MCF 10A (cell line): ENCODE results near the gene ANXA2. TPM values are rescaled to one million over a fixed set of nuclear protein-coding genes. Genes with fewer than 3 reads are reported as not detected.

Experiments used
- BruUV-seq: library from RNA; stranded (reverse); fragments of 400-500 nt; replicated peaks from 2 replicates; lab custom pipeline; 2021; lab: Mats Ljungman, UMichigan
- CTCF ChIA-PET: fragments of 300-600 bp; sonication (Branson Sonifier 250); formaldehyde crosslinking; extraction: SDS; loops from one replicate; lab custom pipeline; 2021; ENCODE audit warnings: antibody characterized with exemption, inconsistent platforms; lab: Yijun Ruan, JAX
- POLR2A ChIA-PET: fragments of 300-600, 350-650 bp; sonication (Branson Sonifier 250); formaldehyde crosslinking; extraction: SDS; loops from one replicate; lab custom pipeline; 2020; ENCODE audit warnings: antibody characterized with exemption, inconsistent platforms; lab: Yijun Ruan, JAX
- DNase-seq: peaks from one replicate; pipeline ENCODE4 v3.0.0-alpha.2; 2018; ENCODE audit not compliant: unreplicated experiment
- H3K27ac Mint-ChIP-seq: one replicate; pipeline ENCODE4 v1.8.0; 2022; ENCODE audit warnings: mild to moderate bottlenecking, low read depth, mixed read lengths; ENCODE audit not compliant: unreplicated experiment
- H3K27me3 Mint-ChIP-seq: one replicate; pipeline ENCODE4 v1.8.0; 2022; ENCODE audit warnings: mixed read lengths; ENCODE audit not compliant: insufficient read depth, unreplicated experiment
- H3K36me3 Mint-ChIP-seq: one replicate; pipeline ENCODE4 v1.8.0; 2022; ENCODE audit warnings: mild to moderate bottlenecking, moderate library complexity, mixed read lengths; ENCODE audit not compliant: insufficient read depth, unreplicated experiment
- H3K4me1 Mint-ChIP-seq: one replicate; pipeline ENCODE4 v1.8.0; 2022; ENCODE audit warnings: mixed read lengths; ENCODE audit not compliant: insufficient read depth, unreplicated experiment
- H3K4me3 Mint-ChIP-seq: one replicate; pipeline ENCODE4 v1.8.0; 2022; ENCODE audit warnings: mild to moderate bottlenecking, moderate library complexity, mixed read lengths; ENCODE audit not compliant: unreplicated experiment
- H3K9me3 Mint-ChIP-seq: one replicate; pipeline ENCODE4 v1.8.0; 2022; ENCODE audit warnings: mixed read lengths; ENCODE audit not compliant: unreplicated experiment
- CTCF ChIP-seq: fragments of 200-600 bp; IDR thresholded peaks from one replicate; pipeline ENCODE4 v1.8.0; 2022; ENCODE audit warnings: antibody characterized with exemption, mild to moderate bottlenecking; ENCODE audit not compliant: unreplicated experiment
- intact Hi-C: fragments of 100-400 bp; cut with micrococcal nuclease; formaldehyde crosslinking; loops from 2 replicates; pipeline ENCODE4 v1.14.1; 2022
- total RNA-seq: library from RNA; stranded (reverse); gene quantifications from 2 replicates; pipeline ENCODE4 v1.2.3, GENCODE V29; 2022

Gene ANXA2
- total RNA-seq, 1 experiment from 2014 or later: 3,451 TPM

DNA sequence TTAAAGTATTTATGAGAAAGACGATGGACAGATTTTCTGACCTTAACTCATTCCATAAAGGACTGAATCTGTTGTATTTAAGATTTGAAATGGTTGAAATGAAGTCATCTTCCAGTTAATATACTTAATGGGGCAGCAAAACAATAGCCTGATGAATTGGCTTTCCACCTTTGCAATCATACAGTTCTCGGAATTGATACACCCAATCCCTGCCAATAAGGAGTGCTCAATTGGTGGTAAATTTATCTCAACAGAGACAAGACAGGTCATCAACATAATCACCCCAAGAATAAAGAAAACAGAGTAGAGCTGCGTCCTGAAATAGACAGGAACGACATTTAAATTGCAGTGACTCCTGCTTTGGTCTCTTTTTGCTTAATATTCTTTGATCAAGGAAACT lies 11.2 kb downstream of the ANXA2 start:
- intact Hi-C loops: no loop called here

DNA sequence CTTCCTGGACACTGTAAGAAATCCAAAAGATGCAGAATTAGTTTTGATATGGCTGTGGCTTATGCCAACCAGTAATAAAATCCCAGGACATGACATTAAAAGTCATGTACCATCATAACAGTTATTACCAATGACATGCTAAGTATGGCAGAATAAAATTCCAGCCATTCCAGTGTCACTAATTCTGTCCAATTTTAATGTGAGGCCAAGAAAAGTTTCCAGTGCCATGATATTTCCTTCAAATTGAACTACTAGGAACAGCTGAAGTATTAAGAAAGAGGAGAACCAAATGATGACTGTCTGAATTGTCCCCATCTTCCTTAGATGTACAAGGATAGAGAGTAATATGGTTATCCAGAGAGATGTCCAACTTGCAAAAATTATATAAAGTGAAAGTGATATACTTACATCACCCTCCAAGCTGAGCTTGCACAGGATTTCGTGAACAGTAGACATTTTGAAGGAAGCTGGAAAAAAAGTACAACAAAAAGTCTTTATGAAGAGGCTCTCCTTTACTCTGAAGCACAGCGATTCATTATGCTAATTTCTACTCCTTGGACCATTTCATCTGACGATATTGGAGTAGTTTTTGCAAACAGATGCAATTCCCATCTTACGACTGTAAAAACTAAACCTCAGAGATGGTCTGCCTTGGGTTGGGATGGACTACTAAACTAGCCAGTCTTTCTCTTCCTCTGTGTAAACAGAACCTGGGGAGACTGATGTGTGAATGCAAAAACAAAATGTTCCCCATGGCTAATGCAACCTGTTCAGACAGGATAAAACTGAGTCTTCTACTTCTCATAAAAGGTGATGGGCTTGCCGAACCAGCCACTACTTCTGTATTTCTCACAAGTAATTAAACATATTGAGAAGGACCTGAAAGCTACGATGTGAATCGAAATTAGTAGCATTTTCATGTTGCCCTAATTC lies 11.9 kb downstream of the ANXA2 start:
- no TSS peak for BruUV-seq
- Mint-ChIP-seq H3K4me3 (no peak overlapping the region), H3K27me3 (no peaks in the 10 kb centered on the region), H3K9me3 (no peaks in the 10 kb centered on the region), H3K27ac (peak overlapping the region; percentile 75), H3K4me1 (peaks cover 69% of the 10 kb centered on the region), H3K36me3 (peaks cover 85% of the 10 kb centered on the region)
- peak; percentile 21 for DNase-seq
- CTCF ChIA-PET: interaction anchor here (0.5 to 1.2 kb wide), 4 partner anchors 10 to 326 kb away, joined by 3 to 5 read pairs (median 3); no protein-coding TSS in a partner anchor
- POLR2A ChIA-PET: interaction anchor here (0.6 to 10.3 kb wide), 17 partner anchors 9 to 1220 kb away, joined by 3 to 189 read pairs (median 3); partner anchors contain the start of genes ANXA2 and BNIP2
- no peak for TF ChIP-seq CTCF
- intact Hi-C loops: no loop called here

More for the DNA sequence above, 11.2 kb downstream of the ANXA2 start:
- no peaks in the 10 kb centered on the region for H3K9me3 Mint-ChIP-seq
- H3K4me3 Mint-ChIP-seq: no peak overlapping the region
- H3K4me1 Mint-ChIP-seq: peaks cover 69% of the 10 kb centered on the region
- ChIA-PET CTCF (interaction anchor here (0.7 to 1.2 kb wide), 4 partner anchors 10 to 18 kb away, joined by 3 to 5 read pairs (median 3); no protein-coding TSS in a partner anchor), POLR2A (interaction anchor here (0.7 to 10.3 kb wide), 11 partner anchors 8 to 831 kb away, joined by 3 to 189 read pairs (median 4); partner anchors contain the start of gene ANXA2)
- no peak for TF ChIP-seq CTCF
- BruUV-seq: no TSS peak
- no peak for DNase-seq
- peak overlapping the region; percentile 75 for H3K27ac Mint-ChIP-seq
- no peaks in the 10 kb centered on the region for H3K27me3 Mint-ChIP-seq
- peaks cover 83% of the 10 kb centered on the region for H3K36me3 Mint-ChIP-seq

DNA sequence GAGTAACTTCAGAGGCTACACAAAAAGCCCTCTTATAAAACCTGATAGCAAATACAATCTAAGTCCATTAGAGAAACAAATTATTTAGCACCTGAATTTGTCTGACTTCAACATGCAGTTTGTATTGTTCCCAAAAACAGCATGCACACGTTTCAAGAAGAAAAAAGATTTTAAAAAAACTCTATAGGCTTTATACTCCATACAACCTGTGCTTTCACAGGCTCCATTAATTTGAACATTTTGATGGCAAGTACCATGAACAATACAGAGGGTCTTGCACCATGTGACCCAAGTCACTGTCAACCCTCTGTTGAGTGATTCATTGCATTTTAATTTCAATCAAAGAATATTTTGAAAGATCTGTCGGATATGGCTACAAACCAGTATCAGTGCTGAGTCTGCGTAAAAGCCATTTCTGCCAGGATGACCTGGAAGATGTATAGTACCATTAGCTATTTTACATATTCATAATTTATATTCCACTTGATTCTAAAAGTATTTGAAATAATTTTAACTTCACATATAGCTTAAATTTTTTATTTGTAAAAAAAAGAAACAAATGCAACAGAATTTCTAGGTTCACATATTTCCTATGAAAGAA lies 13.2 kb downstream of the ANXA2 start:
- Mint-ChIP-seq H3K27ac (peak overlapping the region; percentile 91), H3K27me3 (no peaks in the 10 kb centered on the region), H3K9me3 (no peaks in the 10 kb centered on the region), H3K36me3 (peaks cover 85% of the 10 kb centered on the region), H3K4me1 (peaks cover 63% of the 10 kb centered on the region), H3K4me3 (no peak overlapping the region)
- BruUV-seq: no TSS peak
- no peak for DNase-seq
- ChIA-PET POLR2A (interaction anchor here (0.7 to 10.3 kb wide), 7 partner anchors 10 to 50 kb away, joined by 3 to 189 read pairs (median 4); partner anchors contain the start of gene ANXA2), CTCF (interaction anchor here (1.0 kb wide), 1 partner anchor 11 kb away, joined by 5 read pairs; no protein-coding TSS in a partner anchor)
- no peak for TF ChIP-seq CTCF
- intact Hi-C loops: no loop called here
